GM04504 (cell line): ENCODE data around the gene RAMAC.
"Not testable (repeated sequence)": the region's sequence is repeated elsewhere in the genome, so short reads cannot be mapped to it uniquely, and the experiment has no call there.

Experiments used
- DNase-seq: peaks from one replicate; pipeline ENCODE4 v3.0.0-alpha.2; 2012; ENCODE audit warnings: low read depth

Gene RAMAC

DNA sequence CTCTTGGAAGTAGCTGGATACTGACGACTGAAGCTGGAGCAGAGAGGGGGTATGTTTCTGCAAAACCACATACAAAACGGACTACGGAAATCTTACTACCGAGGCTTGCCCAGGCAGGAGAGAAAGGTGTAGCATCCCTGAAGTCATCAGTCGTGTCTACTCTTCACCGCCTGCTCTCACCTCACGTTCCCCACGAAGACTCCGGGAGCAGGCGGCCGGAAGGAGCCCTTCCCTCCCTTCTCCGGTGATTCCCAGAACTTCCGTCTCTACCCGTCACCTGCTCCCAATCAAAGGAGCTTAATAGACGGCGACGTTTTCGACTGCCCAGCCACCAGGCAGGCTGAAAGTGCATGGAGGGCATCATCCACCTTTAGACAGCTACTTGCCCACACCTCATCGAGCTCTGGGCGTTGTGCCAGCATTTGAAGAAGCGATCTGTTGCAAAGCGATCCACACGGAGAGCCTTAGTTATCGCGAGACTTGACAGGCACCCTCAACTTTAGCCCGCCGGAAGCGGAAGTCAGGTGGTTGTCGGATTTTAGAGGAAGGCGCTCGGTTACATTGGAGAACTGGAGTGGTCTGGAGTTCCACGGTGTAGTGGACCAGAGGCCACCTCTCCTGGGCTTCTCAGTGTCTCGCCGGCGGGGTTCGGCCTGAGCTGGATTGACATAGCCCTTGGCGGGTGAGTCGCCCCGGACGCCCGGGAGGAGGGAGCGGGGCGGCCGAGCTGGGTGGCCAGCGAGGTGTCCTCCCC is at the start of gene RAMAC:
Gene RAMAC (plus strand): TSS at position 523 of the 754 bp plus-strand sequence. CDS start 2,809 bp downstream, outside the sequence.
- peak; percentile 90 for DNase-seq

DNA sequence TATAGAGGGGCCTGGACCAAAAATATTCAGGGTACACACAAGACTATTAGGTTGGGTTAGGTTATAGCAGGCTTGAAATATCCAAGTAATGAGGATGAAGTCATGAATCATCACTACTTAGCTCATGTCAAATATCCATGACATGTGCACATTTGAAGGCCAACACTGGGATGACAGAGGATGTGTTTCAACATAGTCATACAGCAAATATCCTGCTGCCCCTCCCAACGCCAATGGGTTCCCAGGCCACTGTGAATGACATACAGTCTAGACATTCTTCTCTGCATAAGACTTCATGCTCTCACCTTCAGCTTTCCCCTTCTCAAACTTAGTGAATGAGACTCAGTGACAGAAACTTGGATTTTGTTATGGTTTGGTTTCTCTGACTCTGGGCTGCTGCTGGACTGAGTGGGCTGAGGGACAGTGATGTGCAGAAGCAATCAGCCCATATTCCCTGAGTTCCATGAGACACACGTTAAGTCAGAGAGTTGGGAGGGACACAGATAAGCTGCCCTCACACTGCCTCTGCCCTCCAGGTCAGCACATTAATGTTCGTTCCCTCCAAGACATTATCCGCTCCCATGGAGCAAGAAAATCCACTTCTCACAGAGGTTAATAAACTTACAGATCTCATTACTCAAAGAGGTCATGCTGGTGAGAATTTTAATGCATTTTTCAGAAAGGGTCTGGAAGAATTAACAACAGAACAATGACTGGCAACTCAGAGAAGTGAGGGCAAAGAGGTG is 48.9 kb upstream of the RAMAC start:
- DNase-seq, result peak; percentile 28

DNA sequence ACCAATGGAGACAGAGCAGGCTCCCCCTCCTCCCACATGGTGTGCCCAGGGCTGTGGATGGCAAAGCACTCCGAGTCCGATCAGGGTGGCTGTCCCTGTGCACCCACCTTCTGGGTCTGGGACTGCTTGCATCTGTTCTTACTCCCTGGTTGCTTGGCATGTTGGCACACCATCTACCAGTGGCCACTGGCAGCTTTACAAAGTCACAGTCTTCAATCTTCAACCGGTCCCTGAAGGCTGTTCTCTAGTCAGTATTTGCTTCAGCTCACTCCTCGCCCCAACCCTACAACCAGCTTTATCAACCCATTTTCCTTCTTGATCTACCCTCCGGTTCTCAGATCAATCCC is 48.3 kb upstream of the RAMAC start:
- DNase-seq, result no peak

DNA sequence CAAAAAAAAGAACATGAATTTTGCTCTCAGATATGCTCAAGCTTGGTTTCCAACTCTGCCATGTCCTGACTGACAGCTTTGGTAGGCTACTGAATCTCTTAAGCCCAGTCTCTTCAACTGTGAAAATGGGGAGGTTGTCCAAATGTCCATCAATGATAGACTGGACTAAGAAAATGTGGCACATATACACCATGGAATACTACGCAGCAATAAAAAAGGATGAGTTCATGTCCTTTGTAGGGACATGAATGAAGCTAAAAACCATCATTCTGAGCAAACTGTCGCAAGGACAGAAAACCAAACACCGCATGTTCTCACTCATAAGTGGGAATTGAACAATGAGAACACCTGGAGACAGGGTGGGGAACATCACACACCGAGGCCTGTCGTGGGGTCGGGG is 46.3 kb upstream of the RAMAC start:
- DNase-seq, result not testable (repeated sequence)

DNA sequence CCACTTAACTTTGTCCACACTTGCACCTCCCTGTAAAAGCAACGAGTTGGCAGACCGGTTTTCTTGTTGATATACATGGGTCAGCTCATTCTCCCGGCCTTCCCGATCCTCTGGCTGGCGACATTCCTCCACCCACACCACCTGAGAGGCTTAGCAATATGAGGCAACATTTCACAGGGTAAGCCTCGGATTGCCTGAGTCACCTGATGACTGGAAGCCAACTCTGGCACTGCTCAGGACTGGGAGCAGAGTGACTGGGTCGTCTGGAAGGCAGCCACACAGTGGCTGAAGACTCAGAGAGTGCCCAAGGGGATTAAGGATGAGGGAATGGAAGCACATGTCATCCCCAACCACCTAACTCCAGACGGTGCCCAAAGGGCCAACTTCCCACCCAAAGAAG is 43.3 kb upstream of the RAMAC start:
- DNase-seq, result peak; percentile 23

DNA sequence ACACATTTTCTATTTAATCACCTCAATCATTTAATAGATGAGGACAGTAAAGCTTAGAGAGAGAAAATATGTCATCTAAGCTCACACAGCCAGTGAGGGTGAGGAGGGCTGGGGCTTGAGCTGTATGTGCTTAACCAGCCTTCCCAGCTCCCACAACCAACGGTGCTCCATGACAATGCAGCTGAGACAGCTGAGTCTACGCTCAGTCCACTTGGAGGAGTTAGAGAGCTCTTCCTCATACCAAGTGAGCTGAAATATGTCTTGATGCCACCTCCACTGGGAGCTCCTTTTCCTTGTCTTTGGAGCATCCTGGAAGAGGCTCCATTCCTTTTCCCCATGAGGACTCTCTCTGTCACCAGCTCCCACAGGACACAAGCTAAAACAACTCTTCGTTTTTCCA is 42.8 kb upstream of the RAMAC start:
- DNase-seq, result no peak

DNA sequence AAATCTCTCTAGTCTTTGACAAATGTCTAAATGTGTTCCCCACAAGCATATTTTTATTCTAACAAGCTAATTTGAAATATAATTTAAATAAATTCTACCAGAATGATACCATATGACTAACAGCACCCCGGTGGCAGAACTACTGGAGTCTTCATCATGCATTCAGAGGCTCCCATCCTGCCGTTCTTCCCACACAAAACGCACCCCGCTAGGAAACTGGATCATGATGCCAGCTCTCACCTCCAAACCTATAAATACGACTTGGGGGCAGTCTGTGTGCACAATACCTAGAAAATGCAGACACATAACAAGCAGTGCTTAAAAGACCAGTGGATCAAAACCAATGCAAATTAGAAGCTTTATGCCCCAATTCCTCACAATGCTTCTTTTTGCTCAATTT is 42.0 kb upstream of the RAMAC start:
- DNase-seq, result no peak

DNA sequence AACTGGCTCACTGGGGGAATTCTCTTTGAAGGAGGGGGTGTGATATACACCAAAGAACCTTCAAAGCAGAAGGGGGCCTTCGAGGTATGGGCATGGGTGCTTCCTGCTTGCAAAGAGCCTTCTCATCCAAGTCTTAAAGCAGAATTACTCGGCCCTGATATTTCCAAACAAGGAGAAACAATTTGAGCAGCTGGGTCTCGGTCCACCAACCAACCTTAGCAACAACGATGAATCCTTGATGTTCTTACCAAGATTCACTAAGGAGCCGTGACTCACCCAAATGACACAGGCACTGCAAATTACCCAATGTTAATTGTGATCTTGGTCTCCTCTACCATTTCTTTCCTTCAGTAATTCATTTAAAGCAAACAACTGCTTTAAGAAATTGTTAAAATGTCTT is 41.2 kb upstream of the RAMAC start:
- no peak for DNase-seq

DNA sequence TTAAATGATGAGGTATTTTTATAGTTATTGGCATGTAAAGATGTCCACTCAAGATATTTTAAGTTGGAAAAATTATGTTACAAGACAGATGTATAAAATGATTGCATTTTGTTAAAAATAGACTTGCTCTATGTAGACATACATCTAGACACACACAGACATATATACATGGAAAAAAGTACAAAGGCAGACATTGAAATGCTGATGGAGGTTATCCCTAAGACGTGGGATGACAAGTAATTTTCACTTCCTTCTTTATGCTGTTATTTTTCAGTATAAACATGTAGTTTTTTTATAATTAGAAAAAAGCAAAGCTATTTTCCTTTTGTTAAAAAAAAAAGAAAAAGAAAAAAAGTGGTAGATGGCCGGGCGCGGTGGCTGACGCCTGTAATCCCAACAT is 40.7 kb upstream of the RAMAC start:
- no peak for DNase-seq

DNA sequence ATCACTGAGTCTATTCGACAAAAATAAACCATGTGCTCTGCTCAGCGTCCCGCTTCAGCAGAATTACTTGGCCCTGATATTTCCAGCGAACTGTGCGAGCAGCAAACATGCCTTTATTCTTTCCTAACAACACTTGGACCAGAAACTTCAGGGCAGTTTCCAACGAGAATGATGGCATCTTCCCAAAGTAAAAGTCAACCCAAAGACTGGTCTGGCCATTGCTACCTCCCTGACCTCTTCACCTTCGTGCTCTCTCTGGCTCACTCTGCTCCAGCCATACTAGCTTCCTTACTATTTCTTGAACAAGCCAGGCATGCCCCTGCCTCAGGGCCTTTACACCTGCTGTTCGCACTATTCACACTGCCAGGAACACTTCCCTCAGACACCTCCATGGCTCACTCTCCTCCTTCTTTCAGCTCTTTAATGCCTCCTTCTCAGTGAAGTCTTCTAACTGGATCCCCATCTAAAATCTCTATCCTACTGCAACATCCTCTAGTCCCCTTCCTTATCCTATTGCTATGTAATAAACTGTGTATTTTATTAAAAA is 39.8 kb upstream of the RAMAC start:
- DNase-seq, result no peak

DNA sequence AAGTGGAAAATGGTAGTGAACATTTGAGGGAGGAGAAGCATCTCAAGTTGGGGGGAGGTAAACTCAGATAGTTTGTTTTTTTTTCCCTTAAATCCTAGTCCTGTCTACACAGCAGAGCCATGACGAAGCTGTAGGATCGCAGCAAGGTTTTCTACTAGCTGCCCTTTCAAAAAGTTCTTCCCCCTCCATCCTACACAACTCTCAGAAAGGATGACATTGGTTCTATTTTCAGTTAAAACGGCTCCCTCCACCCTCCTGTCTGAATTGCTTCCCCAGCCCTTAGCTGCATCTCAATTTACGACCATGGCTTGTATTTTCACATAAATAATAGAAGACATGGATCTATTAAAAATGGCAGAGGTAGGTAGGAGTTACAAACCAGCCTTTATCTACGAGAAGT is 35.7 kb upstream of the RAMAC start:
- DNase-seq, result no peak

DNA sequence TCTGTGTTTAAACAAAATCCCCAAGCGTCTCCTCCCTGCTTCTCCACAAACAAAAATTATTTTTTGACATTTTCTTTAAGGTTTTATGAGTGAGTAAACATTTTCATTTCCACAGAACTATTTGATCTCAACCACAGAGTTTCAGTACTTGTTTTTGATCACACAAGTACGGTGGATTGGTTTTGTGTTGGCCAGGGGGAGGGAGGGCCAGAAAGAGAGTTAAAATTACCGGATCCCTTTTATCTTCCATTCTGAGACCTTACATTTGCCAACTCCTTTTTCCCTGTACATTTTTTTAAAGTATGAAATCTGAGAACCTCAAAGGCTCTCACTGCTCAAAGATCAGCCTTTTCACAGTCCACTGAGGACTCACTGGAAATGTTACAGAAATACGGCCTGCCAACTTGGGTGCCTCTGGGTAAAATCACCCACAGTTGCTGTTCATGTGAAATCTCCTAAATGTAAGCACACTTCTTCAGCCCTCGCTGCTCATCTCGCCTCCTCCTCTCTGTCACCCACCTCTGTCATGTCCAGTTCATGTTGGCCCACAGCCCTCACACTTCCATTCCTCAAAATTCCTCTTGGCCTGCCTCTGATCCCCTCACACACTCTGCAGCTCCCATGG is 35.2 kb upstream of the RAMAC start:
- no peak for DNase-seq

DNA sequence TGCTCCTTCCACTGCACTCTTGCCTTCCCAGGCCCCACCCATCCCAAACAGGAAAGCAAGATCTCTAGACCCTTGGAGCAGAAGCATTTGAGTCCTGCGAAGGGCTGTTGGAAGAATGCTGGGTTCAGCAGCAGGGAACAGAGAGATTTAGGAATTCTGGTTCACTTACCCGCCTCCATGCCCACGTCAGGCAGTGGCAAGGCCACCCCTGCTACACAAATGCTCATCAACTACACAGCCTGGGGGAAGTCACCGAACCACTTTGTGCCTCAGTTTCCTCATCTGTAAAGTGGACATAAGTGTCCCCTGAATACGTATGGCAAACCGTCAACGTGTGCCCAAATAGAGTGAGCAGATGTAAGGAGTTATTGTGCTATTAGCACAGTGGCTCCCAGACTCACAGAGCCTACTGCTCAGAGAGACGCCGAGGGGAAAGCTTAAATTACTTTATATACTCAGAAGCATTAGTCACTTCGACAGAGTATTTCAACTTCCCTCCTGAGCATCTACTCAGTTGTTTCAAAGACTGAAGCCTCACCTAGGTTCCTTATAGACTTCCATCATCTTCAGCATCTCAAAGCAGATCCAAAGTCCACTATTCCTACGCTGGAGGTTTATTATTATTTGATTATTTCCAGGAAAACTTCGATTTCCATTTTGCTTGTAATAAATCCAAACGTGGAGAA is 34.4 kb upstream of the RAMAC start:
- no peak for DNase-seq

DNA sequence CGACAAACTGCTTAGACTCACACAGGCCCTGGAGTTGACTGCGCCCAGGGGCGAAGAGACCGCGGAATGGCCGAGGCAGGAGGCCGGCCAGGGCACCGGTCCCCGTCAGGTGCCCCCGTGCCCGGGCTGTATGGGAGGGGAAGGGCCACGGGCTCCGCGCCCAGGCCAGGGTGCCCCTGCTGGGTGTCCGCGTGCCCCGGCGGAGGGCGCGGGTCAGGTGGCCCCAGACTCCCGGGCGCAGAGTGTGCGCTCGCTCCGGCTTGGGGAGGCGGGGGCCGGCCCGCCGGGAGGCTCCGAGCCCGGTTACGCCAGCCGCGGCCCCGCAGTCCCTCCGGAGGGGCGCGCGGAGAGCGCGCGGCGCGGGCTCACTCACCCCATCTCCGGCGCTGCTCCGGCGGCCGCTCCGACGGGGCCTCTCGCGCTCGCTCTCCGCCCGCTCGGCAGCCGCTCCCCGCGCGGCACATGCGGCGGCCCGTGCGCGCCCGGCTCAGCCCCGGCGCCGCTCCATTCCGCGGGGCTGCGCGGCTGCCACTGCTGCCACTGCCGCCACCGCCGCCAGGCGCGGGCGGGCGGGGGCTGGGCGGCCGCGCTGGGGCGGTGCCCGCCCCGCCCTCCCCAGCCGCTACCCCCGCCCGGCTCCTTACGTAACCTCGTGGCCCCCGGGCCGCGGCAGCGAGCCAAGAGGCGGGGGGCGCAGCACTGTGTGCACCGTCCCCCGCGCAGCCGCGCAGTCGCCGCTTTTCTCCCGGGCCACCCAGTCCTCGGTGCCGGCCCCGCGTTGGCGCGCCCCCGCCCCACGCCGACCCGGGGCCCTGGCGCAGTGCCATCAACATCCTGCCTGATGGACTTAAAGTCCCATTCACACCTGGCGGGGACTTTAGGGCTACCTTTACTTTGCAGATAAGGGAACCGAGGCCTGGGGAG is 33.6 kb upstream of the RAMAC start, which contains the start of gene HOMER2:
Gene HOMER2 (minus strand): TSS at position 563 of the 924 bp plus-strand sequence. CDS start 185 bp downstream, at position 378.
- DNase-seq, result no peak

DNA sequence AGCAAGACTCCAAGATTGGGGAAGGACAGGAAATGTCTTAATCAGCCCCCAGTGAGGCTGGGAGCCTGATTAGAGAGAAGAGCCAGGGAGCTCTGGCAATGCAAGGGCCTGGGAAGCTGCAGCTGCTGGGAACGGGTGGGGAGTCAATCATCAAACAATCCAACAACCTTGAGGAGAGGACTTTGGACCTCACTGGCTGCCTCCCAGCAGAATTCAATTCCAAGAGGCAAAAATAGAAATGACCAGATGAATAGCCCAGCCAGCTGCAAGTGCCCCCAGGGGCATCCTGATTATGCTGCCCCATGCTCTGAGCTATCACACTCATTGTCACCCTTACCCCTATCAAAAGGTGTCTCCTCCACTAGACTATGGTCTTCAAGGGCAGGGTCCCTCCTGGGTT is 27.4 kb upstream of the RAMAC start:
- DNase-seq, result no peak

DNA sequence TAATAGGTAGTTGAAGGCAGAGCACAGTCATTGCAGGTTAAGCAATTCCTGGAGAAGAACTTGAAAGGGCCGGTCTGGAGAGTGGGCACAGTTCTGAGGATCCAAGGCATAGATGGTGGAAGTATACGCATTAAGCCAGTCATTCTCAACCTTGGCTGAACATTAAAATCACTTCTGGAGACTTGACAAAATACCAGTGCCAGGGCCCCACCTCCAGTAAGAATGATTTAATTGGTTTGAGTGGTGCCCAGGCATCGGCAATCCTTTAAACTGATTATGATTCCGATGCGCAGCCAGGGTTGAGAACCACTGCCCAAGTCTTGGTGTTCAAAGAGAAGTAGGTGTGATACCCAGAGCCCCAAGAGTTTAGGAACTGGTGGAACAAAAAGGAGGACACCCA is 26.6 kb upstream of the RAMAC start:
- DNase-seq, result no peak

DNA sequence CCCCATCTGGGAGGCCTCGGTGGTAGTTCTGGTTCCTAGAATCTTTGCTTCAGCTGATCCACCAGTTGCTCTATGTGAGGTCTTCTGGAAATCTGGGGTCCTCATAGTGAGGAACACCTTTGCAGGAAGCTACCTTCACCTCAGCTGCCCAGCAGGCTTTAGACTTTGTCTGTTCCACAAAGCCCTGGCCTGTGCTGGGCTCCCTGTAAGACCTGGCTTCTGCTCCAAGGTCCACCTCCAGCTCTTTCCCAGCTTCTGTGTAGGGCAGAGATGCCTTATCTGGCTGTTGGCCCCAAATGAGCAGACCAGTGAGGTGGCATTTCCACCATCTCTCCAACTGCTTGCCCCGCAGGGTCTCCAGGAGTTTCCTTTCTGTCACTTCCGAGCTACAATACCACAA is 25.2 kb upstream of the RAMAC start:
- no peak for DNase-seq

DNA sequence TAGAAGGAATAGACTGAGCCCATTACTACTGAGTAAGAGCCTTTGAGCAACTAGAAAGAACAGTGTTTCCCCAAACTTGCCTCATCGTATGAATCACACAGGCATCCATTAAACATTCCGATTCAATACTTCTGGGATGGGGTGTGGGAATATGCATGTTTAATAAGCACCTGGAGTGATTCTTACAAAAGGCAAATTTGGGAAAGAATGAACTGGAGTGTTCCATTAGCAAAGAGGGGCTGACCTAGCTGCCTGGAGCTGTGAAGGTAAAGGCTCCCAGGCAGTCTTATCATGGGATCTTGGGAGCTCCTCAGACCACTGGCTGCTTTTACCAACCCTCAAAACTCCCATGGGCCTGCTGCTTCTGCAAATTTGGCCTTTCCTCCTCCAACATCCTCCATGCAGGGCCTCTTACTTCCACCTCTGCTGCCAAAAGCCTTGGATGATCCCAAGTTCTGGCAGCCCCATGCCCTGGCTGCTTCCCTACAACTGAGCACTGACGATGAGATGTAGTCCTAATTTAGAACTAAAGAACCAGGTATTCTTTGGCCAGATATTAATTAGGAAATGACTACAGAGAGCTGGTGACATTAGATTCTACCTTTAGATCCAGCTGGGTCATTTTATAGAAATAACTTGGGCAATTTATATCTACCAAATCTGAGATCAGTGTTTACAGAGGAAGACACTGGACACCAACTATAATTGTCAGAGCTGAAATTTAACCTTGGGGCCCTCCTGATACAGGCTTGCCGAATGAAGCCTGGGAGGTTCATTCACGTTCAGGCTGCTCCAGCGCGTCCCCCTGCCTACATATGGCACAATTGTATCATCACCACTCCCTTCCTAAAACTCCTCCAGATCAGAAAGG is 22.3 kb upstream of the RAMAC start:
- DNase-seq, result no peak

DNA sequence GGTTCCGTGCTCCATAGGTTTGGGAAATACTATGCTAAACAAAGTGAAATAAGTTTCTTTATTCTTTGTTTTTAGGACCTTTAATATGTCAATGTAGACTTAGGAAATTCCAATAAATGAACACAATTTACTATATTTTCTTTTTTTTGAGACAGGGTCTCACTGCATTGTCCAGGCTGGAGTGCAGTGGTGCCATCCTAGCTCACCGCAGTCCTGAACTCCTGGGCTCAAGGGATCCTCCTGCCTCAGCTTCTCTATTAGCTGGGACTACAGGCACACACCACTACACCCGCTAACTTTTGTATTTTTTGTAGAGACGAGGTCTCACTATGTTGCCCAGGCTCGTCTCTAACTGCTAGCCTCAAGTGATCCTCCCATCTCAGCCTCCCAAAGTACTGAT is 21.1 kb upstream of the RAMAC start:
- no peak for DNase-seq

DNA sequence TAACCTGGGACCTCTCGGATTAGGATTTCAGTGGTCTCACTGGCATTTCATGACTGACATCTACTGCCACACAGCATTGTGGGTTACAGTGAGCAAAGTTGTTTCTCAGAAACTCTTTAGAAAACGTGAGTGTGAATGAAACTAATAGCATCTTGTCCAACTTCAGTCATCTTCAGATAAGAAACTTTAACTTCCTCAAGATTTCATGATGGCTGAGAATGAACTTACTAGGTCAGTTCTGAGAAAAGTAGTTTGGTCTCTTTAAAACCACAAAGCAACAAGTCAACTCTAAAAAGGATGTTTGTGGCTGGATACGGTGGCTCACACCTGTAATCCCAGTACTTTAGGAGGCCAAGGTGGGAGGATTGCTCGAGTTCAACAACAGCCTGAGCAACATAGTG is 19.3 kb upstream of the RAMAC start:
- no peak for DNase-seq
